PFSK-1 (cell line): ENCODE measurements around the gene WIZ.

Experiments used
- POLR2AphosphoS5 ChIP-seq: IDR thresholded peaks from 2 replicates; pipeline ENCODE4 v1.6.1; 2012; ENCODE audit warnings: low read depth, mild to moderate bottlenecking, control low read depth, low read length, moderate library complexity
- REST ChIP-seq, 2 experiments: IDR thresholded peaks; 2 replicates each; pipeline versions ENCODE4 v1.6.1 to v1.8.0; 2011 to 2012; ENCODE audit warnings: low read depth in 2 of 2, low read length in 2 of 2, control low read depth in 1 of 2, inconsistent platforms in 1 of 2, mild to moderate bottlenecking in 1 of 2, moderate library complexity in 1 of 2; ENCODE audit not compliant: insufficient read depth in 1 of 2
- SIN3A ChIP-seq: IDR thresholded peaks from 2 replicates; pipeline ENCODE4 v1.6.1; 2012; ENCODE audit warnings: mild to moderate bottlenecking, low read length, moderate library complexity, borderline replicate concordance; ENCODE audit not compliant: insufficient read depth
- TAF1 ChIP-seq: IDR thresholded peaks from 2 replicates; pipeline ENCODE4 v1.6.1; 2012; ENCODE audit warnings: low read length, control low read depth, borderline replicate concordance; ENCODE audit not compliant: insufficient read depth

GRCh38 chr19:15427350-15427700 lies 22.4 kb downstream of the WIZ start:
- no peak for TF ChIP-seq POLR2AphosphoS5
- no peak for TF ChIP-seq REST (IDR thresholded peaks at IDR 0.05; ENCODE audit: insufficient read depth in 1 of 2, low read depth in 2 of 2, low read length in 2 of 2)
- TF ChIP-seq TAF1: no peak
- TF ChIP-seq SIN3A: no peak
